H9 (cell line): Measurements from ENCODE around the gene OSBPL10. TPM values are rescaled to one million over a fixed set of nuclear protein-coding genes. Genes with fewer than 3 reads are reported as not detected.

Source experiments
- DNase-seq: peaks from one replicate; pipeline ENCODE4 v3.0.0-alpha.2; 2017
- H2AFZ ChIP-seq: one replicate; pipeline ENCODE4 v1.6.1; 2013; ENCODE audit warnings: mild to moderate bottlenecking, low read length, control low read depth, moderate library complexity
- H2AK5ac ChIP-seq: 2 replicates; pipeline ENCODE4 v1.6.1; 2013; ENCODE audit warnings: low read length, control low read depth, mixed read lengths; ENCODE audit not compliant: insufficient read length
- H2BK120ac ChIP-seq: one replicate; pipeline ENCODE4 v1.6.1; 2013; ENCODE audit warnings: low read depth, mild to moderate bottlenecking, low read length, control low read depth, inconsistent platforms; ENCODE audit not compliant: poor library complexity, severe bottlenecking
- H2BK12ac ChIP-seq: 2 replicates; pipeline ENCODE4 v1.6.1; 2013; ENCODE audit warnings: low read length, control low read depth, mixed read lengths, low read depth; ENCODE audit not compliant: insufficient read length
- H2BK15ac ChIP-seq: 2 replicates; pipeline ENCODE4 v1.6.1; 2013; ENCODE audit warnings: low read depth, low read length, control low read depth
- H2BK20ac ChIP-seq: one replicate; pipeline ENCODE4 v1.6.1; 2013; ENCODE audit warnings: low read depth, mild to moderate bottlenecking, low read length, control low read depth, inconsistent platforms; ENCODE audit not compliant: poor library complexity, severe bottlenecking
- H2BK5ac ChIP-seq: 2 replicates; pipeline ENCODE4 v1.6.1; 2013; ENCODE audit warnings: low read length, control low read depth, mixed read lengths; ENCODE audit not compliant: insufficient read length
- H3K14ac ChIP-seq: 2 replicates; pipeline ENCODE4 v1.6.1; 2013; ENCODE audit warnings: low read length, control low read depth; ENCODE audit not compliant: insufficient read depth
- H3K18ac ChIP-seq: 2 replicates; pipeline ENCODE4 v1.6.1; 2013; ENCODE audit warnings: low read depth, mild to moderate bottlenecking, mixed read lengths, low read length, control low read depth; ENCODE audit not compliant: insufficient read length
- H3K23ac ChIP-seq: 2 replicates; pipeline ENCODE4 v1.6.1; 2013; ENCODE audit warnings: low read length, control low read depth, mixed read lengths, low read depth; ENCODE audit not compliant: insufficient read length
- H3K23me2 ChIP-seq: 2 replicates; pipeline ENCODE4 v1.6.1; 2013; ENCODE audit warnings: low read depth, mild to moderate bottlenecking, mixed read lengths, low read length, control low read depth; ENCODE audit not compliant: insufficient read length, poor library complexity, severe bottlenecking
- H3K27ac ChIP-seq: 2 replicates; pipeline ENCODE4 v1.5.1; 2013; ENCODE audit warnings: low read length, control low read depth, mixed read lengths, low read depth; ENCODE audit not compliant: insufficient read length
- H3K27me3 ChIP-seq: 2 replicates; pipeline ENCODE4 v1.6.1; 2013; ENCODE audit warnings: low read length, control low read depth, inconsistent platforms; ENCODE audit not compliant: insufficient read depth
- H3K4ac ChIP-seq: 2 replicates; pipeline ENCODE4 v1.6.1; 2013; ENCODE audit warnings: low read depth, mild to moderate bottlenecking, control low read depth, inconsistent platforms, low read length, moderate library complexity
- H3K4me1 ChIP-seq: 2 replicates; pipeline ENCODE4 v1.6.1; 2013; ENCODE audit warnings: low read length, control low read depth, inconsistent platforms; ENCODE audit not compliant: insufficient read depth
- H3K4me2 ChIP-seq: 2 replicates; pipeline ENCODE4 v1.6.1; 2013; ENCODE audit warnings: low read length, control low read depth, mixed read lengths; ENCODE audit not compliant: insufficient read length, insufficient read depth
- H3K56ac ChIP-seq: 2 replicates; pipeline ENCODE4 v1.6.1; 2013; ENCODE audit warnings: low read depth, mild to moderate bottlenecking, mixed read lengths, low read length, control low read depth; ENCODE audit not compliant: insufficient read length
- H3K79me1 ChIP-seq: 2 replicates; pipeline ENCODE4 v1.6.1; 2013; ENCODE audit warnings: low read depth, mild to moderate bottlenecking, moderate library complexity, low read length, control low read depth, inconsistent platforms; ENCODE audit not compliant: insufficient read depth, poor library complexity, severe bottlenecking
- H3K79me2 ChIP-seq: 2 replicates; pipeline ENCODE4 v1.6.1; 2013; ENCODE audit warnings: low read length, control low read depth, inconsistent platforms; ENCODE audit not compliant: insufficient read depth
- H3K9ac ChIP-seq: 2 replicates; pipeline ENCODE4 v1.6.1; 2013; ENCODE audit warnings: low read length, control low read depth, mixed read lengths; ENCODE audit not compliant: insufficient read length; ENCODE audit errors: extremely low read depth
- H3K9me3 ChIP-seq: one replicate; pipeline ENCODE4 v1.6.1; 2013; ENCODE audit warnings: low read depth, low read length, inconsistent platforms; ENCODE audit not compliant: control insufficient read depth
- H3T11ph ChIP-seq: one replicate; pipeline ENCODE4 v1.6.1; 2013; ENCODE audit warnings: mild to moderate bottlenecking, low read length, control low read depth, inconsistent platforms
- H4K20me1 ChIP-seq: one replicate; pipeline ENCODE4 v1.6.1; 2013; ENCODE audit not compliant: control insufficient read depth, insufficient read length, insufficient read depth
- H4K5ac ChIP-seq: 2 replicates; pipeline ENCODE4 v1.6.1; 2013; ENCODE audit warnings: low read depth, mild to moderate bottlenecking, mixed read lengths, low read length, control low read depth; ENCODE audit not compliant: insufficient read length
- H4K8ac ChIP-seq: replicated peaks from 2 replicates; pipeline ENCODE4 v1.6.1; 2013; ENCODE audit warnings: low read length, control low read depth, mixed read lengths, low read depth; ENCODE audit not compliant: insufficient read length
- H4K91ac ChIP-seq: 2 replicates; pipeline ENCODE4 v1.6.1; 2013; ENCODE audit warnings: low read depth, mild to moderate bottlenecking, moderate library complexity, mixed read lengths, low read length, control low read depth; ENCODE audit not compliant: insufficient read length
- H3K27ac Mint-ChIP-seq, 3 experiments: 2 replicates in 2 of 3; 3 replicates in 1 of 3; pipeline ENCODE4 v1.8.0; 2020 to 2021; ENCODE audit warnings: mixed read lengths in 3 of 3, mild to moderate bottlenecking in 1 of 3, moderate library complexity in 1 of 3
- H3K27me3 Mint-ChIP-seq: 2 replicates; pipeline ENCODE4 v1.8.0; 2021; ENCODE audit warnings: low read depth, mild to moderate bottlenecking, moderate library complexity, mixed read lengths
- H3K36me3 Mint-ChIP-seq, 3 experiments: 2 replicates in 2 of 3; 3 replicates in 1 of 3; pipeline ENCODE4 v1.8.0; 2020 to 2021; ENCODE audit warnings: low read depth in 3 of 3, mixed read lengths in 3 of 3; ENCODE audit not compliant: insufficient read depth in 1 of 3
- H3K4me1 Mint-ChIP-seq, 2 experiments: 2 replicates each; pipeline ENCODE4 v1.8.0; 2020; ENCODE audit warnings: mixed read lengths in 2 of 2
- H3K4me3 Mint-ChIP-seq, 2 experiments: 2 replicates in 1 of 2; 3 replicates in 1 of 2; pipeline ENCODE4 v1.8.0; 2020 to 2021; ENCODE audit warnings: mild to moderate bottlenecking in 2 of 2, mixed read lengths in 2 of 2, moderate library complexity in 1 of 2
- H3K9me3 Mint-ChIP-seq, 2 experiments: 2 replicates in 1 of 2; 3 replicates in 1 of 2; pipeline ENCODE4 v1.8.0; 2020; ENCODE audit warnings: mild to moderate bottlenecking in 2 of 2, mixed read lengths in 2 of 2, moderate library complexity in 1 of 2
- CTCF ChIP-seq: fragments of 200-600 bp; sonication (generic); conservative IDR thresholded peaks from 3 replicates; pipeline ENCODE4 v1.8.0; 2021; ENCODE audit warnings: antibody characterized with exemption, mild to moderate bottlenecking
- WGBS: extraction: QIAGEN DNeasy Blood & Tissue Kit; methylation state at CpG from one replicate; pipeline ENCODE4 v1.1.7; 2013; ENCODE audit warnings: missing lambda C conversion rate, low lambda C conversion rate, mixed read lengths; ENCODE audit not compliant: insufficient read length; ENCODE audit errors: extremely low coverage; 5-methylcytosine and 5-hydroxymethylcytosine counted together
- total RNA-seq: library from RNA; stranded (reverse); gene quantifications from 2 replicates; pipeline ENCODE4 v1.2.1, GENCODE V29; 2021

The OSBPL10 gene
- total RNA-seq, 1 experiment from 2014 or later, result 42.7 TPM

- Histone ChIP-seq H2BK120ac (no peak overlapping the region), H3K27ac (no peak overlapping the region), H2BK15ac (no peak overlapping the region), H3K79me2 (peaks cover 3% of the 10 kb centered on the region; the same call in 1 of the 2 replicates), H3K14ac (no peak overlapping the region), H3K23ac (no peak overlapping the region), H3K56ac (no peak overlapping the region), H3K79me1 (peaks cover 4% of the 10 kb centered on the region), H4K5ac (no peak overlapping the region), H4K91ac (no peak overlapping the region), H2BK20ac (no peak overlapping the region), H2AFZ (no peak overlapping the region), H3K9me3 (no peaks in the 10 kb centered on the region), H2AK5ac (no peak overlapping the region), H4K8ac (no peak overlapping the region), H2BK5ac (no peak overlapping the region), H2BK12ac (no peak overlapping the region), H4K20me1 (no peaks in the 10 kb centered on the region), H3K18ac (no peak overlapping the region), H3T11ph (no peak overlapping the region), H3K23me2 (no peaks in the 10 kb centered on the region), H3K4ac (no peak overlapping the region), H3K9ac (no peak overlapping the region), H3K27me3 (no peaks in the 10 kb centered on the region), H3K4me1 (peaks cover 4% of the 10 kb centered on the region; the same call in 1 of the 2 replicates), H3K4me2 (no peak overlapping the region)
- Mint-ChIP-seq H3K9me3 (no peaks in the 10 kb centered on the region), H3K4me3 (no peak overlapping the region), H3K27ac (no peak overlapping the region; a peak in 1 of 7 replicates), H3K4me1 (peaks cover 20 to 22% of the 10 kb centered on the region in 2 experiments), H3K27me3 (no peaks in the 10 kb centered on the region; the same call in 1 of the 2 replicates), H3K36me3 (no peaks in the 10 kb centered on the region)
- WGBS, result no CpG with 5 or more reads among the region's 10 CpGs
- no peak for DNase-seq
- no peak for TF ChIP-seq CTCF
Observed at GRCh38 chr3:31804251-31805051, 176.6 kb downstream of the OSBPL10 start.
